Stimulated activated CD8-positive, alpha-beta memory T cell treated with anti-CD3 and anti-CD28 coated beads, Interleukin-12 subunit alpha, Interleukin-12 subunit beta, amount 100 ng/mL, for 1 hour (primary cell): ENCODE data around the gene RNF157.
"Not testable (repeated sequence)": the region's sequence is repeated elsewhere in the genome, so short reads cannot be mapped to it uniquely, and the experiment has no call there.

Experiments used
- DNase-seq: peaks from one replicate; pipeline ENCODE4 v3.0.0-alpha.2; 2020; ENCODE audit warnings: low read depth

Gene RNF157

GRCh38 chr17:76254275-76254674 is 14.0 kb upstream of the RNF157 start:
- no peak for DNase-seq

GRCh38 chr17:76253841-76254240 is 13.5 kb upstream of the RNF157 start:
- DNase-seq = no peak

GRCh38 chr17:76252967-76253766 is 12.9 kb upstream of the RNF157 start:
- not testable (repeated sequence) for DNase-seq

- no peak for DNase-seq
Measured at GRCh38 chr17:76252040-76252954, 12.0 kb upstream of the RNF157 start.

GRCh38 chr17:76251478-76252039 is 11.3 kb upstream of the RNF157 start:
- no peak for DNase-seq

GRCh38 chr17:76250141-76250540 is 9.8 kb upstream of the RNF157 start:
- DNase-seq = no peak

GRCh38 chr17:76248013-76248782 is 7.9 kb upstream of the RNF157 start:
- DNase-seq = no peak

- DNase-seq = no peak
Measured at GRCh38 chr17:76247304-76247703, 7.0 kb upstream of the RNF157 start.

- DNase-seq = no peak
Measured at GRCh38 chr17:76246080-76247066, 6.1 kb upstream of the RNF157 start.

GRCh38 chr17:76244721-76245120 is 4.4 kb upstream of the RNF157 start:
- not testable (repeated sequence) for DNase-seq

GRCh38 chr17:76243826-76244679 is 3.8 kb upstream of the RNF157 start:
- no peak for DNase-seq

GRCh38 chr17:76241691-76242255 is 1.5 kb upstream of the RNF157 start:
- no peak for DNase-seq

- DNase-seq = no peak
Measured at GRCh38 chr17:76241204-76241538, 878 bp upstream of the RNF157 start.

- no peak for DNase-seq
Measured at GRCh38 chr17:76239538-76240274, 587 bp downstream of the RNF157 start.

GRCh38 chr17:76238847-76239537 is 1.3 kb downstream of the RNF157 start:
- no peak for DNase-seq

- no peak for DNase-seq
Measured at GRCh38 chr17:76237859-76238313, 2.4 kb downstream of the RNF157 start.

- no peak for DNase-seq
Measured at GRCh38 chr17:76236603-76237002, 3.7 kb downstream of the RNF157 start.

GRCh38 chr17:76235883-76236282 is 4.4 kb downstream of the RNF157 start:
- no peak for DNase-seq
